Measurements from ENCODE around the gene NLK.

DNA sequence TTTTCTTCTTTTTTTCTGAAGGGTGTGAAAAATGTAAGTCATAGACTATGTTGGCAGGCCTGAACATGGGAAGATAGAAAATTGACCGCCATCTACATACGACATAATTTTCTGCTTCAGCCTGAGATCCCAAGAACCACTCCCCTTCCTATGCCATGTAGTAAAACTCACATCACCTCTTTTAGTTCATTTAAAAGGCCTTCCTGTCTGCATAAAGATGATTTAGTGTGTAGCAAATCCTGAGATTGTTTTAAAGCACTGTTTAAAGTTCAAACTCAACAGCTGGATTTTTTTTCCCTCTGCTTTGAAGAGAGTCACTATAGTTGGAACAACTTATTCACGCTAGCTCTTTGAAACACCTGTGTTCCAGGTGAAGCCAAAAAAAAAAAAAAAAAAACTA lies 101.5 kb downstream of the NLK start:
- TF ChIP-seq, protein P1, sequence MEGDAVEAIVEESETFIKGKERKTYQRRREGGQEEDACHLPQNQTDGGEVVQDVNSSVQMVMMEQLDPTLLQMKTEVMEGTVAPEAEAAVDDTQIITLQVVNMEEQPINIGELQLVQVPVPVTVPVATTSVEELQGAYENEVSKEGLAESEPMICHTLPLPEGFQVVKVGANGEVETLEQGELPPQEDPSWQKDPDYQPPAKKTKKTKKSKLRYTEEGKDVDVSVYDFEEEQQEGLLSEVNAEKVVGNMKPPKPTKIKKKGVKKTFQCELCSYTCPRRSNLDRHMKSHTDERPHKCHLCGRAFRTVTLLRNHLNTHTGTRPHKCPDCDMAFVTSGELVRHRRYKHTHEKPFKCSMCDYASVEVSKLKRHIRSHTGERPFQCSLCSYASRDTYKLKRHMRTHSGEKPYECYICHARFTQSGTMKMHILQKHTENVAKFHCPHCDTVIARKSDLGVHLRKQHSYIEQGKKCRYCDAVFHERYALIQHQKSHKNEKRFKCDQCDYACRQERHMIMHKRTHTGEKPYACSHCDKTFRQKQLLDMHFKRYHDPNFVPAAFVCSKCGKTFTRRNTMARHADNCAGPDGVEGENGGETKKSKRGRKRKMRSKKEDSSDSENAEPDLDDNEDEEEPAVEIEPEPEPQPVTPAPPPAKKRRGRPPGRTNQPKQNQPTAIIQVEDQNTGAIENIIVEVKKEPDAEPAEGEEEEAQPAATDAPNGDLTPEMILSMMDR (IDR thresholded peaks at IDR 0.05), result no peak
- TF ChIP-seq POLR2A (IDR thresholded peaks at IDR 0.05), result no peak
